ENCODE measurements around the gene ADD2.

ADD2 gene

GRCh38 chr2:70651014-70651413 is 117.0 kb downstream of the ADD2 start:
- TF ChIP-seq CTCF (IDR thresholded peaks at IDR 0.05; ENCODE audit: control extremely low read depth, extremely low read depth, low read depth, missing control alignments) = no peak
- ChIA-PET CTCF (interaction anchor here (1.0 to 1.3 kb wide), 2 partner anchors 19 to 347 kb away, joined by 3 to 4 read pairs; no protein-coding TSS in a partner anchor), POLR2A (no interaction called here)
- DNase-seq (ENCODE audit: extremely low spot score) = no peak

- TF ChIP-seq CTCF (IDR thresholded peaks at IDR 0.05; ENCODE audit: control extremely low read depth, extremely low read depth, low read depth, missing control alignments) = no peak
- no peak for DNase-seq (ENCODE audit: extremely low spot score)
- POLR2A ChIA-PET = no interaction called here
- CTCF ChIA-PET = interaction anchor here (1.2 kb wide), 2 partner anchors 11 to 14 kb away, joined by 3 to 4 read pairs; no protein-coding TSS in a partner anchor
Observed at GRCh38 chr2:70648961-70649360, 119.0 kb downstream of the ADD2 start.

- ChIA-PET CTCF (interaction anchor here (0.9 to 2.3 kb wide), 12 partner anchors 10 to 344 kb away, joined by 3 to 36 read pairs (median 4); partner anchors contain the start of gene FAM136A), POLR2A (no interaction called here)
- TF ChIP-seq CTCF (IDR thresholded peaks at IDR 0.05; ENCODE audit: control extremely low read depth, extremely low read depth, low read depth, missing control alignments) = peak; percentile 81
- DNase-seq (ENCODE audit: extremely low spot score) = peak; percentile 54
Observed at GRCh38 chr2:70647873-70648481, 120.0 kb downstream of the ADD2 start.

GRCh38 chr2:70646420-70646818 is 121.6 kb downstream of the ADD2 start:
- POLR2A ChIA-PET = no interaction called here
- CTCF ChIA-PET = interaction anchor here (1.0 to 2.3 kb wide), 8 partner anchors 10 to 343 kb away, joined by 3 to 36 read pairs (median 5); partner anchors contain the start of gene FAM136A
- DNase-seq (ENCODE audit: extremely low spot score) = no peak
- no peak for TF ChIP-seq CTCF (IDR thresholded peaks at IDR 0.05; ENCODE audit: control extremely low read depth, extremely low read depth, low read depth, missing control alignments)

- ChIA-PET CTCF (interaction anchor here (1.0 to 3.0 kb wide), 10 partner anchors 9 to 343 kb away, joined by 3 to 21 read pairs (median 4); no protein-coding TSS in a partner anchor), POLR2A (no interaction called here)
- no peak for DNase-seq (ENCODE audit: extremely low spot score)
- TF ChIP-seq CTCF (IDR thresholded peaks at IDR 0.05; ENCODE audit: control extremely low read depth, extremely low read depth, low read depth, missing control alignments) = no peak
Observed at GRCh38 chr2:70645733-70646419, 122.1 kb downstream of the ADD2 start.

- ChIA-PET POLR2A (no interaction called here), CTCF (interaction anchor here (0.9 to 3.0 kb wide), 5 partner anchors 11 to 339 kb away, joined by 3 to 21 read pairs (median 11); no protein-coding TSS in a partner anchor)
- TF ChIP-seq CTCF (IDR thresholded peaks at IDR 0.05; ENCODE audit: control extremely low read depth, extremely low read depth, low read depth, missing control alignments) = no peak
- no peak for DNase-seq (ENCODE audit: extremely low spot score)
Observed at GRCh38 chr2:70643715-70644114, 124.3 kb downstream of the ADD2 start.

Data from GM10248 (cell line).